HepG2 (cell line): ENCODE measurements around the gene FCHO1. TPM values are rescaled to one million over a fixed set of nuclear protein-coding genes. Genes with fewer than 3 reads are reported as not detected.

Source experiments
- GABPA ChIP-seq, 2 experiments: IDR thresholded peaks; 2 replicates each; pipeline ENCODE4 v1.6.1; 2011 to 2016; ENCODE audit warnings: low read depth in 2 of 2, low read length in 1 of 2, missing biosample characterization in 1 of 2, missing genetic modification characterization in 1 of 2
- MED1 ChIP-seq: sonication (generic); formaldehyde crosslinking; IDR thresholded peaks from 2 replicates; pipeline ENCODE4 v1.4.0; 2020; ENCODE audit warnings: missing genetic modification reagents
- MEF2D ChIP-seq: sonication (generic); formaldehyde crosslinking; IDR thresholded peaks from 2 replicates; pipeline ENCODE4 v1.5.1; 2020; ENCODE audit warnings: mild to moderate bottlenecking, missing genetic modification reagents
- NONO ChIP-seq, 2 experiments: fragments of 450-650 bp in 1 of 2; sonication (generic) in 1 of 2; formaldehyde crosslinking in 1 of 2; IDR thresholded peaks in 1 of 2; conservative IDR thresholded peaks in 1 of 2; 2 replicates each; pipeline versions ENCODE4 v1.6.1 to v1.8.0; 2017 to 2022; ENCODE audit warnings: mild to moderate bottlenecking in 1 of 2, missing genetic modification reagents in 1 of 2, moderate library complexity in 1 of 2
- POLR2AphosphoS2 ChIP-seq: IDR thresholded peaks from 2 replicates; pipeline ENCODE4 v1.6.1; 2011; ENCODE audit warnings: low read depth, low read length, improper control_type of control experiment
- ZFP82 ChIP-seq: sonication (generic); formaldehyde crosslinking; IDR thresholded peaks from 2 replicates; pipeline ENCODE4 v1.5.1; 2020; ENCODE audit warnings: mild to moderate bottlenecking, missing genetic modification reagents, borderline replicate concordance
- ZNF33A ChIP-seq: sonication (generic); formaldehyde crosslinking; IDR thresholded peaks from 2 replicates; pipeline ENCODE4 v1.5.1; 2020; ENCODE audit warnings: missing genetic modification reagents, mild to moderate bottlenecking, moderate library complexity, borderline replicate concordance
- ZNF746 ChIP-seq: sonication (generic); formaldehyde crosslinking; IDR thresholded peaks from 2 replicates; pipeline ENCODE4 v1.8.0; 2022; ENCODE audit warnings: mild to moderate bottlenecking, missing genetic modification reagents
- polyA plus RNA-seq, 8 experiments: library from polyadenylated mRNA; depleted of rRNA in 3 of 8; stranded (reverse) in 7 of 8; unstranded in 1 of 8; fragments of >200 nt; fragmentation: Illumina TruSeq in 4 of 8; extraction: Trizol in 4 of 8; gene quantifications; 2 replicates each; pipeline versions ENCODE4 v1.2.1 to v1.2.3, GENCODE V29; 2011 to 2016; ENCODE audit warnings: low read depth in 4 of 8, missing spikeins in 1 of 8, mixed read lengths in 1 of 8; ENCODE audit not compliant: insufficient read depth in 1 of 8
- total RNA-seq, 5 experiments: library from RNA; depleted of rRNA; stranded (reverse); fragments of >200 nt; fragmentation: Illumina TruSeq; extraction: Trizol; gene quantifications; 2 replicates each; pipeline ENCODE4 v1.2.3, GENCODE V29; 2016; ENCODE audit warnings: low read depth in 1 of 5
- TF ChIP-seq, protein P1 (sequence below): sonication (generic); formaldehyde crosslinking; IDR thresholded peaks from one replicate; pipeline ENCODE4 v1.5.1; 2020; ENCODE audit warnings: mild to moderate bottlenecking, missing genetic modification reagents; ENCODE audit errors: not compliant biosample characterization
- TF ChIP-seq, protein P2 (sequence below): sonication (generic); formaldehyde crosslinking; IDR thresholded peaks from 2 replicates; pipeline ENCODE4 v1.4.0; 2020; ENCODE audit warnings: low read depth, mild to moderate bottlenecking, missing genetic modification reagents
- TF ChIP-seq, protein P3 (sequence below): sonication (generic); formaldehyde crosslinking; IDR thresholded peaks from 2 replicates; pipeline ENCODE4 v1.4.0; 2020; ENCODE audit warnings: missing genetic modification reagents, borderline replicate concordance

FCHO1 gene
- total and polyA plus RNA-seq, 2 of the 13 experiments (the other 11 are each of a cell fraction or from before 2014, with no cell fraction given): 1.3 to 3.1 TPM

DNA sequence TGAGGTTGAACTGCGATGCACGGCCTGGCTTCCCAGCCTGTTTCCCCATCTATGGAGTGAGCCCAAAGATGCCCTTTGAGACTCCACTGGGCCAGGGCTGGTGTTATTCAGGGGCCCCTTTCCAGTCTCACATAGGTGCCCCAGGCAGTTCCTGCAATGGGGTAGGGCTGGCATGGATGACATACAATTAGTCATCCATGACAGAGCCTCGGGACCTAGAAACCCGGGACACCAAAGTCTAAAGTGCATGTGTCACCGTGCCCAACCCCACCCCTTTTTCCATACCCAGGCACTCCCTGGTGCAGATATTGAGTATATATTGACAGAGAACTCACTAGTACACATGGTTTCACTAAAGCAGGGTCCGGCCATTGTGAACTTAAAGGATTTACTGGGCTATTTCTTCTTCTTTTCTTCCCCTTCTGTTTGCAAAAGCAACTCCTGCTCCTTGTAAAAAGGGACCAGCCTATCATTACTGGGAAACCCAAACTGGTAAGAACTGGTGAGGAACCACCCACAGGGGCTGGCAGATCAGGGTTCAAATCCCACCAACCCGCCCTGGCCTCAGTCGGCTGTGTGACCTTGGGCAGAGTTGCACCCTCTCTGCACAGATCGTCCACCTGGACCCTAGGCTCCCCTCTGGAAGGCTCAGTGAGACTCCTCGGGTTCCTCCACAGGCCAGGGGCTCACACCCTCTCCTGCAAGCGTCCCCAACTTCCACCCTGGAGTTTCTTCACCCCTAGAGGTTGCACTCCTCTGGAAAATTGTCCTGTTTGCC is 46.3 kb downstream of the FCHO1 start (continued):
- no peak for TF ChIP-seq POLR2AphosphoS2
- TF ChIP-seq, protein P1, sequence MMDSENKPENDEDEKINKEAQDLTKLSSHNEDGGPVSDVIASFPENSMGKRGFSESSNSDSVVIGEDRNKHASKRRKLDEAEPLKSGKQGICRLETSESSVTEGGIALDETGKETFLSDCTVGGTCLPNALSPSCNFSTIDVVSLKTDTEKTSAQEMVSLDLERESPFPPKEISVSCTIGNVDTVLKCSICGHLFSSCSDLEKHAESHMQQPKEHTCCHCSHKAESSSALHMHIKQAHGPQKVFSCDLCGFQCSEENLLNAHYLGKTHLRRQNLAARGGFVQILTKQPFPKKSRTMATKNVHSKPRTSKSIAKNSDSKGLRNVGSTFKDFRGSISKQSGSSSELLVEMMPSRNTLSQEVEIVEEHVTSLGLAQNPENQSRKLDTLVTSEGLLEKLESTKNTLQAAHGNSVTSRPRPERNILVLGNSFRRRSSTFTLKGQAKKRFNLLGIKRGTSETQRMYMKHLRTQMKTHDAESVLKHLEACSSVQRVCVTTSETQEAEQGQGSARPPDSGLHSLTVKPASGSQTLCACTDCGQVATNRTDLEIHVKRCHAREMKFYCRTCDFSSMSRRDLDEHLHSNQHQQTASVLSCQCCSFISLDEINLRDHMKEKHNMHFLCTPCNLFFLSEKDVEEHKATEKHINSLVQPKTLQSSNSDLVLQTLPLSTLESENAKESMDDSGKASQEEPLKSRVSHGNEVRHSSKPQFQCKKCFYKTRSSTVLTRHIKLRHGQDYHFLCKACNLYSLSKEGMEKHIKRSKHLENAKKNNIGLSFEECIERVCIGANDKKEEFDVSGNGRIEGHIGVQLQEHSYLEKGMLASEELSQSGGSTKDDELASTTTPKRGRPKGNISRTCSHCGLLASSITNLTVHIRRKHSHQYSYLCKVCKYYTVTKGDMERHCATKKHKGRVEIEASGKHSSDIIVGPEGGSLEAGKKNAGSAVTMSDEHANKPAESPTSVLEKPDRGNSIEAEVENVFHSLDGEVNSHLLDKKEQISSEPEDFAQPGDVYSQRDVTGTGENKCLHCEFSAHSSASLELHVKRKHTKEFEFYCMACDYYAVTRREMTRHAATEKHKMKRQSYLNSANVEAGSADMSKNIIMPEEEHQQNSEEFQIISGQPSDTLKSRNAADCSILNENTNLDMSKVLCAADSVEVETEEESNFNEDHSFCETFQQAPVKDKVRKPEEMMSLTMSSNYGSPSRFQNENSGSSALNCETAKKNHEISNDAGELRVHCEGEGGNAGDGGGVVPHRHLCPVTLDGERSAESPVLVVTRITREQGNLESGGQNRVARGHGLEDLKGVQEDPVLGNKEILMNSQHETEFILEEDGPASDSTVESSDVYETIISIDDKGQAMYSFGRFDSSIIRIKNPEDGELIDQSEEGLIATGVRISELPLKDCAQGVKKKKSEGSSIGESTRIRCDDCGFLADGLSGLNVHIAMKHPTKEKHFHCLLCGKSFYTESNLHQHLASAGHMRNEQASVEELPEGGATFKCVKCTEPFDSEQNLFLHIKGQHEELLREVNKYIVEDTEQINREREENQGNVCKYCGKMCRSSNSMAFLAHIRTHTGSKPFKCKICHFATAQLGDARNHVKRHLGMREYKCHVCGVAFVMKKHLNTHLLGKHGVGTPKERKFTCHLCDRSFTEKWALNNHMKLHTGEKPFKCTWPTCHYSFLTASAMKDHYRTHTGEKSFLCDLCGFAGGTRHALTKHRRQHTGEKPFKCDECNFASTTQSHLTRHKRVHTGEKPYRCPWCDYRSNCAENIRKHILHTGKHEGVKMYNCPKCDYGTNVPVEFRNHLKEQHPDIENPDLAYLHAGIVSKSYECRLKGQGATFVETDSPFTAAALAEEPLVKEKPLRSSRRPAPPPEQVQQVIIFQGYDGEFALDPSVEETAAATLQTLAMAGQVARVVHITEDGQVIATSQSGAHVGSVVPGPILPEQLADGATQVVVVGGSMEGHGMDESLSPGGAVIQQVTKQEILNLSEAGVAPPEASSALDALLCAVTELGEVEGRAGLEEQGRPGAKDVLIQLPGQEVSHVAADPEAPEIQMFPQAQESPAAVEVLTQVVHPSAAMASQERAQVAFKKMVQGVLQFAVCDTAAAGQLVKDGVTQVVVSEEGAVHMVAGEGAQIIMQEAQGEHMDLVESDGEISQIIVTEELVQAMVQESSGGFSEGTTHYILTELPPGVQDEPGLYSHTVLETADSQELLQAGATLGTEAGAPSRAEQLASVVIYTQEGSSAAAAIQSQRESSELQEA (CRISPR knock-in tag): no peak
- TF ChIP-seq, protein P2, sequence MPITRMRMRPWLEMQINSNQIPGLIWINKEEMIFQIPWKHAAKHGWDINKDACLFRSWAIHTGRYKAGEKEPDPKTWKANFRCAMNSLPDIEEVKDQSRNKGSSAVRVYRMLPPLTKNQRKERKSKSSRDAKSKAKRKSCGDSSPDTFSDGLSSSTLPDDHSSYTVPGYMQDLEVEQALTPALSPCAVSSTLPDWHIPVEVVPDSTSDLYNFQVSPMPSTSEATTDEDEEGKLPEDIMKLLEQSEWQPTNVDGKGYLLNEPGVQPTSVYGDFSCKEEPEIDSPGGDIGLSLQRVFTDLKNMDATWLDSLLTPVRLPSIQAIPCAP: no peak
- TF ChIP-seq ZFP82 (CRISPR knock-in tag): no peak
- TF ChIP-seq NONO (IDR thresholded peaks at IDR 0.05): no peak
- TF ChIP-seq NONO (CRISPR knock-in tag; conservative IDR thresholded peaks at IDR 0.05): no peak
- TF ChIP-seq ZNF746 (CRISPR knock-in tag): 0 out of 2 replicates have a peak, but pooled peaks have one; percentile 23
- TF ChIP-seq, protein P3, sequence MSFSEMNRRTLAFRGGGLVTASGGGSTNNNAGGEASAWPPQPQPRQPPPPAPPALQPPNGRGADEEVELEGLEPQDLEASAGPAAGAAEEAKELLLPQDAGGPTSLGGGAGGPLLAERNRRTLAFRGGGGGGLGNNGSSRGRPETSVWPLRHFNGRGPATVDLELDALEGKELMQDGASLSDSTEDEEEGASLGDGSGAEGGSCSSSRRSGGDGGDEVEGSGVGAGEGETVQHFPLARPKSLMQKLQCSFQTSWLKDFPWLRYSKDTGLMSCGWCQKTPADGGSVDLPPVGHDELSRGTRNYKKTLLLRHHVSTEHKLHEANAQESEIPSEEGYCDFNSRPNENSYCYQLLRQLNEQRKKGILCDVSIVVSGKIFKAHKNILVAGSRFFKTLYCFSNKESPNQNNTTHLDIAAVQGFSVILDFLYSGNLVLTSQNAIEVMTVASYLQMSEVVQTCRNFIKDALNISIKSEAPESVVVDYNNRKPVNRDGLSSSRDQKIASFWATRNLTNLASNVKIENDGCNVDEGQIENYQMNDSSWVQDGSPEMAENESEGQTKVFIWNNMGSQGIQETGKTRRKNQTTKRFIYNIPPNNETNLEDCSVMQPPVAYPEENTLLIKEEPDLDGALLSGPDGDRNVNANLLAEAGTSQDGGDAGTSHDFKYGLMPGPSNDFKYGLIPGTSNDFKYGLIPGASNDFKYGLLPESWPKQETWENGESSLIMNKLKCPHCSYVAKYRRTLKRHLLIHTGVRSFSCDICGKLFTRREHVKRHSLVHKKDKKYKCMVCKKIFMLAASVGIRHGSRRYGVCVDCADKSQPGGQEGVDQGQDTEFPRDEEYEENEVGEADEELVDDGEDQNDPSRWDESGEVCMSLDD (CRISPR knock-in tag): no peak
- no peak for TF ChIP-seq GABPA (IDR thresholded peaks at IDR 0.05; ENCODE audit: low read depth, low read length)
- TF ChIP-seq GABPA (CRISPR knock-in tag; IDR thresholded peaks at IDR 0.05; ENCODE audit: low read depth): peak; percentile 35; the same call in 1 of the 2 replicates
- TF ChIP-seq ZNF33A (CRISPR knock-in tag): no peak
- peak; percentile 65; the same call in 1 of the 2 replicates for TF ChIP-seq MED1 (CRISPR knock-in tag)
- peak; percentile 58; the same call in 1 of the 2 replicates for TF ChIP-seq MEF2D (CRISPR knock-in tag)
